HG03457 (cell line): ENCODE measurements around the gene ABCA8.
A peak's percentile ranks its signal among the peaks of the same experiment; 100 is the strongest.
"Not testable (repeated sequence)": the region's sequence is repeated elsewhere in the genome, so short reads cannot be mapped to it uniquely, and the experiment has no call there.

ENCODE experiments used
- ATAC-seq: cut with Tn5 transposase; IDR thresholded peaks from one replicate; pipeline ENCODE4 v1.9.1; 2021; ENCODE audit warnings: moderate number of reproducible peaks; ENCODE audit not compliant: unreplicated experiment

ABCA8 gene

GRCh38 chr17:68955181-68955841 is at the start of gene ABCA8:
Gene ABCA8, minus strand, starts transcription at chr17:68955392. Its CDS starts 13,358 bp downstream, at chr17:68942034.
- no peak for ATAC-seq

GRCh38 chr17:69004759-69005158 is 49.6 kb upstream of the ABCA8 start:
- ATAC-seq = not testable (repeated sequence)

- ATAC-seq = not testable (repeated sequence)
Observed at GRCh38 chr17:68999743-69000142, 44.6 kb upstream of the ABCA8 start.

GRCh38 chr17:68993112-68993511 is 37.9 kb upstream of the ABCA8 start:
- ATAC-seq = no peak

GRCh38 chr17:68987966-68988365 is 32.8 kb upstream of the ABCA8 start:
- no peak for ATAC-seq

- peak; percentile 79 for ATAC-seq
Observed at GRCh38 chr17:68981288-68981687, 26.1 kb upstream of the ABCA8 start.

- ATAC-seq = no peak
Observed at GRCh38 chr17:68973098-68973846, 18.1 kb upstream of the ABCA8 start.

GRCh38 chr17:68972119-68972704 is 17.0 kb upstream of the ABCA8 start:
- no peak for ATAC-seq

GRCh38 chr17:68969101-68969500 is 13.9 kb upstream of the ABCA8 start:
- no peak for ATAC-seq

- no peak for ATAC-seq
Observed at GRCh38 chr17:68963958-68964357, 8.8 kb upstream of the ABCA8 start.

- ATAC-seq = no peak
Observed at GRCh38 chr17:68961214-68961882, 6.2 kb upstream of the ABCA8 start.

- ATAC-seq = not testable (repeated sequence)
Observed at GRCh38 chr17:68959117-68959516, 3.9 kb upstream of the ABCA8 start.

GRCh38 chr17:68957944-68958343 is 2.8 kb upstream of the ABCA8 start:
- no peak for ATAC-seq

GRCh38 chr17:68954146-68954896 is 871 bp downstream of the ABCA8 start:
- ATAC-seq = no peak

GRCh38 chr17:68953340-68953997 is 1.7 kb downstream of the ABCA8 start:
- no peak for ATAC-seq

GRCh38 chr17:68950725-68951124 is 4.5 kb downstream of the ABCA8 start:
- ATAC-seq = no peak

GRCh38 chr17:68947868-68948267 is 7.3 kb downstream of the ABCA8 start:
- ATAC-seq = not testable (repeated sequence)

- ATAC-seq = no peak
Observed at GRCh38 chr17:68944435-68945035, 10.7 kb downstream of the ABCA8 start.

GRCh38 chr17:68943812-68944182 is 11.4 kb downstream of the ABCA8 start:
- not testable (repeated sequence) for ATAC-seq
